Spleen (tissue), 7 donors: ENCODE data around the gene ETV6.

Source experiments
- POLR2A ChIP-seq, 3 donors: fragments of 450-650 bp; IDR thresholded peaks; one replicate each; pipeline ENCODE4 v1.5.1; 2017; ENCODE audit warnings: antibody characterized with exemption in 3 of 3, mild to moderate bottlenecking in 1 of 3
- POLR2AphosphoS5 ChIP-seq, 3 donors: sonication (generic); formaldehyde crosslinking; IDR thresholded peaks; one replicate each; pipeline ENCODE4 v1.5.1; 2017; ENCODE audit warnings: antibody characterized with exemption in 3 of 3
- TF ChIP-seq, protein P1 (sequence below), 11 experiments: fragments of 200-600 bp in 7 of 11; fragments of 450-650 bp in 4 of 11; sonication (generic) in 4 of 11; IDR thresholded peaks in 8 of 11; conservative IDR thresholded peaks in 3 of 11; 1 replicate in 7 of 11; 2 replicates in 4 of 11; pipeline versions ENCODE4 v1.4.0 to v1.8.0; 2016 to 2021; ENCODE audit warnings: antibody characterized with exemption in 11 of 11, inconsistent platforms in 4 of 11, mild to moderate bottlenecking in 1 of 11
- donor health status: DM: no; HTN: no; CAD: no; lungs with moderate emphysema.
- donor health status: DM: no; HTN: no; CAD: no.
- donor health status: DM: no; HTN: no; CAD: no.

DNA sequence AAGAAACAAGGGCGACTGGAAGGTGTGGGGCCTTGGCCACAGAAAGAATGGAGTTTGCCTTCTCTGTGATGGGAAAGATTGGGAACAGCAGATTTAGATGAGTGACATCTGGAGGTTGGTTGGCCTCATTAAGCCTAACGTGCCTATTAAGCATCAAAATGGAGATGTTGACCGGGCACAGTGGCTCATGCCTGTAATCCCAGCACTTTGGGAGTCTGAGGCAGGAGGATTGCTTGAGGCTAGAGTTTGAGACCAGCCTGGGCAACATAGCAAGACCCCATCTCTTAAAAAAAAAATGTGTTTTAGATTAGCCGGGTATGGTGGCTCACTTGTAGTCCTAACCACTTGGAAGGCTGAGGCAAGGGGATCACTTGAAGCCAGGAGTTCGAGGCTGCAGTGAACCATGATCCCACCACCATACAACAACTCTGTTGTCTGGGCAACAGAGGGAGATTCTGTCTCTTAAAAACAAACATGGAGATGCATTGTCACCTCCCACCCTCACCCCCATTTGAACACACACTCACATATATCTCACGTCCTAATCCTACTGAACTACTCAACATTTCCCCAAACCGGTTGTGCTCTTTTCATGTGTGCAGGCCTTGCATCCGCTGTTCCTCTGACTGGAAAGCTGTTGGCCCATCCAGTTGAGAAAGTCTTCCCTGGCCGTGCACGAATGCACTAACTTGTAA lies 172.1 kb downstream of the ETV6 start:
- TF ChIP-seq POLR2AphosphoS5 (IDR thresholded peaks at IDR 0.05) (no peak), POLR2A (IDR thresholded peaks at IDR 0.05) (no peak)
- TF ChIP-seq, protein P1, sequence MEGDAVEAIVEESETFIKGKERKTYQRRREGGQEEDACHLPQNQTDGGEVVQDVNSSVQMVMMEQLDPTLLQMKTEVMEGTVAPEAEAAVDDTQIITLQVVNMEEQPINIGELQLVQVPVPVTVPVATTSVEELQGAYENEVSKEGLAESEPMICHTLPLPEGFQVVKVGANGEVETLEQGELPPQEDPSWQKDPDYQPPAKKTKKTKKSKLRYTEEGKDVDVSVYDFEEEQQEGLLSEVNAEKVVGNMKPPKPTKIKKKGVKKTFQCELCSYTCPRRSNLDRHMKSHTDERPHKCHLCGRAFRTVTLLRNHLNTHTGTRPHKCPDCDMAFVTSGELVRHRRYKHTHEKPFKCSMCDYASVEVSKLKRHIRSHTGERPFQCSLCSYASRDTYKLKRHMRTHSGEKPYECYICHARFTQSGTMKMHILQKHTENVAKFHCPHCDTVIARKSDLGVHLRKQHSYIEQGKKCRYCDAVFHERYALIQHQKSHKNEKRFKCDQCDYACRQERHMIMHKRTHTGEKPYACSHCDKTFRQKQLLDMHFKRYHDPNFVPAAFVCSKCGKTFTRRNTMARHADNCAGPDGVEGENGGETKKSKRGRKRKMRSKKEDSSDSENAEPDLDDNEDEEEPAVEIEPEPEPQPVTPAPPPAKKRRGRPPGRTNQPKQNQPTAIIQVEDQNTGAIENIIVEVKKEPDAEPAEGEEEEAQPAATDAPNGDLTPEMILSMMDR (IDR thresholded peaks at IDR 0.05 in 8 of 11, conservative IDR thresholded peaks at IDR 0.05 in 3 of 11) = no peak
